HepG2 (cell line): ENCODE measurements around the gene INAFM2. TPM values are rescaled to one million over a fixed set of nuclear protein-coding genes. Genes with fewer than 3 reads are reported as not detected.

Experiments used
- BORCS8-MEF2B ChIP-seq: sonication (generic); formaldehyde crosslinking; IDR thresholded peaks from 2 replicates; pipeline ENCODE4 v1.8.0; 2022; ENCODE audit warnings: mild to moderate bottlenecking, missing genetic modification reagents
- HES4 ChIP-seq: sonication (generic); formaldehyde crosslinking; IDR thresholded peaks from 2 replicates; pipeline ENCODE4 v1.9.0; 2021; ENCODE audit warnings: mild to moderate bottlenecking, missing genetic modification reagents, borderline replicate concordance
- HMGXB3 ChIP-seq: sonication (generic); formaldehyde crosslinking; IDR thresholded peaks from 2 replicates; pipeline ENCODE4 v1.4.0; 2020; ENCODE audit warnings: missing genetic modification reagents, borderline replicate concordance
- REXO4 ChIP-seq: sonication (generic); formaldehyde crosslinking; IDR thresholded peaks from 2 replicates; pipeline ENCODE4 v1.8.0; 2022; ENCODE audit warnings: missing genetic modification reagents, mild to moderate bottlenecking, borderline replicate concordance
- ZBTB4 ChIP-seq: sonication (generic); formaldehyde crosslinking; IDR thresholded peaks from 2 replicates; pipeline ENCODE4 v1.4.0; 2020; ENCODE audit warnings: missing genetic modification reagents, mild to moderate bottlenecking, borderline replicate concordance
- polyA plus RNA-seq, 8 experiments: library from polyadenylated mRNA; depleted of rRNA in 3 of 8; stranded (reverse) in 7 of 8; unstranded in 1 of 8; fragments of >200 nt; fragmentation: Illumina TruSeq in 4 of 8; extraction: Trizol in 4 of 8; gene quantifications; 2 replicates each; pipeline versions ENCODE4 v1.2.1 to v1.2.3, GENCODE V29; 2011 to 2016; ENCODE audit warnings: low read depth in 4 of 8, missing spikeins in 1 of 8, mixed read lengths in 1 of 8; ENCODE audit not compliant: insufficient read depth in 1 of 8
- total RNA-seq, 5 experiments: library from RNA; depleted of rRNA; stranded (reverse); fragments of >200 nt; fragmentation: Illumina TruSeq; extraction: Trizol; gene quantifications; 2 replicates each; pipeline ENCODE4 v1.2.3, GENCODE V29; 2016; ENCODE audit warnings: low read depth in 1 of 5

Gene INAFM2
- total and polyA plus RNA-seq, 2 of the 13 experiments (the other 11 are each of a cell fraction or from before 2014, with no cell fraction given): 5.5 to 6.5 TPM

DNA sequence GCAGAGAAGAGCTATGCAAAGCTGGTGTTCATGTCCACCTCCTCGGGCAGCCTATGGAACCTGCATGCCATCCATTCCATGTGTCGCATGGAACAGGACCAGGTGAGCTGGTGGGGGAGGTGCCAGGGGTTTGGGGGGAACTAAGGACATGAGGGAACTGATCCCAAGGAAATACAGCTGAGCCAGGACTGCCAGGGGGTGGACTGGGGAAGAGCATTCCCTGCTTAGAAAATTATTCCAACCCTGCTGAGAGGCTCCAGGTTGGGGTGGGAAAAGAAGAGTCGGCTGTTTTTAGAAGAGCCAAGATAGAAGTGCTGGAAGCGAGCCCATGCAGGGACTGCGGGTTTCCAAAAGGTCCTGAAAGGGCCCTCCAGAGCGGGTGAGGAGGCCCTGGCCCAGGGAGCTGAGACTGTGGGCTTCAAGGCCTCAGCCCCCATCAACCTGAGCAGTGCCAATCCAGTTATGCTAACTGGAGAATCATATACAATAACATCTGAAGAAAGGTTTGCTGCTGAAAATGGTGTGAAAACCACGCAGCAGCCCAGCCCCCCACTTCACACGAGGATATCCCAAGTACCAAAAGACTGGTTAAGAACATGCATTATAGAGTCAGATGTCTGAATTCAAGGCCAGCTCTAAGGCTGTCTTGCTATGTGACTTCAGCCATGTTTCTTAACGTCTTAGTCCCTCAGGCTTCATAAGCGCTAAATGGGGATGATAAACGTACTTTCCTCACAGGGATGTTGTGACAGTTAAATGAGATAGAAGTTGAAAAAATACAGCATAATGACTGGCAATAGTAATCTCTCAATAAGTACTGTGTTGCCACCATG is 42.3 kb downstream of the INAFM2 start (continued):
- TF ChIP-seq HMGXB3 (CRISPR knock-in tag) (no peak), BORCS8-MEF2B (CRISPR knock-in tag) (no peak), REXO4 (CRISPR knock-in tag) (no peak), HES4 (CRISPR knock-in tag) (no peak), ZBTB4 (CRISPR knock-in tag) (no peak)
- TF ChIP-seq, all 625 proteins: peak for 0
